GM12878 (cell line): ENCODE results near the gene MSI2. TPM values are rescaled to one million over a fixed set of nuclear protein-coding genes. Genes with fewer than 3 reads are reported as not detected.

Experiments
- ATAC-seq: fragments of 200-7000 bp; cut with Tn5 transposase; 3 replicates; pipeline ENCODE4 v1.9.1; 2020; ENCODE audit warnings: mild to moderate bottlenecking, moderate library complexity
- BruUV-seq: library from RNA; stranded (reverse); fragments of 400-500 nt; replicated peaks from 2 replicates; lab custom pipeline; 2021; lab: Mats Ljungman, UMichigan
- CTCF ChIA-PET: fragments of 300-600 bp; sonication (Branson Sonifier 250); formaldehyde crosslinking; extraction: SDS; loops from one replicate; lab custom pipeline; 2021; ENCODE audit warnings: inconsistent platforms; lab: Yijun Ruan, JAX
- POLR2A ChIA-PET: fragments of 350-600 bp; formaldehyde crosslinking; extraction: SDS; loops from one replicate; lab custom pipeline; 2021; ENCODE audit warnings: inconsistent platforms; lab: Charles Lee
- RAD21 ChIA-PET: fragments of 300-600 bp; sonication (Branson Sonifier 250); formaldehyde crosslinking; loops from one replicate; lab custom pipeline; 2023; ENCODE audit warnings: antibody characterized with exemption; ENCODE audit not compliant: unreplicated experiment; lab: Charles Lee
- SMC1A ChIA-PET: fragments of 300-600 bp; sonication (Branson Sonifier 250); formaldehyde crosslinking; loops from one replicate; lab custom pipeline; 2023; ENCODE audit not compliant: unreplicated experiment, uncharacterized antibody; lab: Charles Lee
- DNase-seq: peaks from one replicate; pipeline ENCODE4 v3.0.0-alpha.2; 2011; ENCODE audit warnings: low read depth, low spot score
- FAIRE-seq: peaks from 3 replicates; lab custom pipeline; 2011; peaks lifted over from hg19 to GRCh38; lab: Jason Lieb, UNC
- H2AFZ ChIP-seq: 2 replicates; pipeline ENCODE4 v1.6.0; 2011; ENCODE audit warnings: low read depth, low read length, control low read depth; ENCODE audit not compliant: control insufficient read depth
- H3K27ac ChIP-seq: 2 replicates; pipeline ENCODE4 v1.5.1; 2011; ENCODE audit warnings: control low read depth; ENCODE audit not compliant: control insufficient read depth, insufficient read depth
- H3K27me3 ChIP-seq, 2 experiments: replicated peaks in 1 of 2; 2 replicates each; pipeline versions ENCODE4 v1.6.0 to v1.6.1; 2011; ENCODE audit warnings: low read length in 1 of 2; ENCODE audit not compliant: control insufficient read depth in 2 of 2, insufficient read depth in 2 of 2
- H3K36me3 ChIP-seq, 2 experiments: 2 replicates each; pipeline ENCODE4 v1.5.1; 2011; ENCODE audit warnings: low read length in 1 of 2; ENCODE audit not compliant: control insufficient read depth in 2 of 2, insufficient read depth in 2 of 2
- H3K4me1 ChIP-seq: 2 replicates; pipeline ENCODE4 v1.6.1; 2011; ENCODE audit warnings: mild to moderate bottlenecking, low read length, moderate library complexity, mixed read lengths; ENCODE audit not compliant: control insufficient read depth, insufficient read depth
- H3K4me2 ChIP-seq: 2 replicates; pipeline ENCODE4 v1.6.0; 2011; ENCODE audit warnings: control low read depth; ENCODE audit not compliant: control insufficient read depth, insufficient read depth
- H3K4me3 ChIP-seq: fragments of 200-600 bp; sonication (generic); 2 replicates; pipeline ENCODE4 v1.5.1; 2016
- H3K79me2 ChIP-seq: 2 replicates; pipeline ENCODE4 v1.6.0; 2011; ENCODE audit warnings: low read length; ENCODE audit not compliant: control insufficient read depth, insufficient read depth
- H3K9ac ChIP-seq: 2 replicates; pipeline ENCODE4 v1.8.0; 2011; ENCODE audit warnings: low read length, control low read depth, mixed read lengths; ENCODE audit not compliant: control insufficient read depth, insufficient read depth
- H3K9me3 ChIP-seq: replicated peaks from 3 replicates; pipeline ENCODE4 v1.5.1; 2011; ENCODE audit warnings: mild to moderate bottlenecking, low read length; ENCODE audit not compliant: control insufficient read depth, insufficient read depth
- H4K20me1 ChIP-seq: 2 replicates; pipeline ENCODE4 v1.6.0; 2011; ENCODE audit not compliant: control insufficient read depth, insufficient read depth
- CHD2 ChIP-seq: IDR thresholded peaks from 2 replicates; pipeline ENCODE4 v1.6.1; 2011; ENCODE audit warnings: low read depth, low read length, improper control_type of control experiment, borderline replicate concordance
- HSF1 ChIP-seq: fragments of 150-350 bp; IDR thresholded peaks from 2 replicates; pipeline ENCODE4 v1.6.1; 2014; ENCODE audit warnings: mild to moderate bottlenecking, low read depth, low read length
- WGBS: methylation state at CpG from one replicate; pipeline ENCODE4 v1.1.6; 2016; ENCODE audit warnings: low lambda C conversion rate; ENCODE audit not compliant: insufficient replicate concordance, insufficient coverage; ENCODE audit errors: missing lambda C conversion rate; 5-methylcytosine and 5-hydroxymethylcytosine counted together
- in situ Hi-C: fragments of 300-500 bp; cut with MboI; formaldehyde crosslinking; loops from 9 replicates; pipeline ENCODE4 v1.14.3; 2018; ENCODE audit warnings: mixed read lengths
- intact Hi-C: fragments of 100-400 bp; cut with micrococcal nuclease; formaldehyde crosslinking; loops from one replicate; pipeline ENCODE4 v1.14.2; 2022; ENCODE audit not compliant: unreplicated experiment
- polyA plus RNA-seq, 11 experiments: library from polyadenylated mRNA; depleted of rRNA in 4 of 11; unstranded in 6 of 11; stranded (reverse) in 5 of 11; fragments of >200 nt; fragmentation: Nextera tagmentation in 4 of 11; fragmentation: Illumina TruSeq in 1 of 11; extraction: Ambion mirVana in 4 of 11; extraction: Trizol in 1 of 11; gene quantifications; 1 replicate in 1 of 11; 2 replicates in 10 of 11; pipeline versions ENCODE4 v1.2.1 to v1.2.3, GENCODE V29; 2011 to 2016; ENCODE audit warnings: inconsistent platforms in 2 of 11, missing spikeins in 2 of 11, low read depth in 1 of 11
- total RNA-seq, 4 experiments: library from RNA; depleted of rRNA in 3 of 4; stranded (reverse); fragments of >200 nt in 3 of 4; fragmentation: Illumina TruSeq in 1 of 4; extraction: Trizol in 1 of 4; gene quantifications; 2 replicates each; pipeline versions ENCODE4 v1.2.1 to v1.2.3, GENCODE V29; 2013 to 2021

Gene MSI2
- total and polyA plus RNA-seq, 10 of the 15 experiments (the other 5 are each of a cell fraction or from before 2014, with no cell fraction given), result 6.1 to 76.1 (median 42.0) TPM

- RAD21 ChIA-PET, result interaction anchor here (2.2 kb wide), 1 partner anchor 125 kb away, joined by 8 read pairs; no protein-coding TSS in a partner anchor
Observed at GRCh38 chr17:57580055-57580739, 323.9 kb downstream of the MSI2 start.

More at GRCh38 chr17:57580055-57580739, 323.9 kb downstream of the MSI2 start:
- H3K4me1 ChIP-seq, result peaks cover 10% of the 10 kb centered on the region
- in situ Hi-C loops, result no loop called here
- no peaks in the 10 kb centered on the region for H3K9me3 ChIP-seq
- H3K27me3 ChIP-seq, result no peaks in the 10 kb centered on the region
- POLR2A ChIA-PET, result interaction anchor here (0.7 kb wide), 1 partner anchor 23 kb away, joined by 3 read pairs; no protein-coding TSS in a partner anchor
- no peak for DNase-seq
- H4K20me1 ChIP-seq, result no peaks in the 10 kb centered on the region
- no peaks in the 10 kb centered on the region for H3K79me2 ChIP-seq
- BruUV-seq, result no TSS peak
- intact Hi-C loops, result no loop called here
- H3K9ac ChIP-seq, result no peak overlapping the region
- H3K27ac ChIP-seq, result no peak overlapping the region
- SMC1A ChIA-PET, result interaction anchor here (0.6 kb wide), 2 partner anchors 28 to 212 kb away, joined by 3 to 5 read pairs; no protein-coding TSS in a partner anchor
- CTCF ChIA-PET, result no interaction called here
- 82% methylated on average over 5 of the region's 5 CpGs for WGBS
- no peak overlapping the region for H2AFZ ChIP-seq
- no peaks in the 10 kb centered on the region; a peak in 1 of 4 replicates for H3K36me3 ChIP-seq
- no peak for FAIRE-seq
- TF ChIP-seq CHD2 (no peak), HSF1 (peak; percentile 70; the same call in 1 of the 2 replicates)
- no peak overlapping the region for H3K4me3 ChIP-seq
- no peak overlapping the region for H3K4me2 ChIP-seq
- ATAC-seq, result no peak
